AG09309 (cell line): Measurements from ENCODE around the gene TCF23.
"Not testable (repeated sequence)": the region's sequence is repeated elsewhere in the genome, so short reads cannot be mapped to it uniquely, and the experiment has no call there.

Source experiments
- DNase-seq: peaks from one replicate; pipeline ENCODE4 v3.0.0-alpha.2; 2010; ENCODE audit warnings: low read depth
- H3K4me3 ChIP-seq: 2 replicates; pipeline ENCODE4 v1.5.1; 2011; ENCODE audit warnings: mild to moderate bottlenecking, low read depth, low read length, moderate library complexity; ENCODE audit not compliant: control insufficient read depth
- TF ChIP-seq, protein P1 (sequence below): IDR thresholded peaks from 2 replicates; pipeline ENCODE4 v1.5.1; 2011; ENCODE audit warnings: mild to moderate bottlenecking, low read depth, low read length, inconsistent platforms; ENCODE audit not compliant: insufficient read depth, control insufficient read depth; ENCODE audit errors: missing control alignments

The TCF23 gene

DNA sequence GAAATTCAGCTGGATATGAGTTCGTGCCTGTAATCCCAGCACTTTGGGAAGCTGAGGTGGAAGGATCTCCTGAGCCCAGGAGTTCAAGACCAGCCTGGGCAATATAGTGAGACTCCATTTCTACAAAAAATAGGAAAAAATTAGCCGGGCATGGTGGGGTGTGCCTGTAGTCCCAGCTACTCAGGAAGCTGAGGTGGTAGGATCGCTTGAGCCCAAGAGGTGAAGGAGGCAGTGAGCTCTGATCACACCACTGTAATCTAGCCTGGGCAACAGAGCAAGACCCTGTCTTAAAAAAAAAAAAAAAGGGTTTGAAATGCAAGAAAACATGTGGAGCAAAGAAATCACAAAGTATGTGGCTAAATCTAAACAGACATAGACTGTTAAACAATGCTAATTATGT is 39.7 kb upstream of the TCF23 start:
- H3K4me3 ChIP-seq, result no peak overlapping the region
- TF ChIP-seq, protein P1, sequence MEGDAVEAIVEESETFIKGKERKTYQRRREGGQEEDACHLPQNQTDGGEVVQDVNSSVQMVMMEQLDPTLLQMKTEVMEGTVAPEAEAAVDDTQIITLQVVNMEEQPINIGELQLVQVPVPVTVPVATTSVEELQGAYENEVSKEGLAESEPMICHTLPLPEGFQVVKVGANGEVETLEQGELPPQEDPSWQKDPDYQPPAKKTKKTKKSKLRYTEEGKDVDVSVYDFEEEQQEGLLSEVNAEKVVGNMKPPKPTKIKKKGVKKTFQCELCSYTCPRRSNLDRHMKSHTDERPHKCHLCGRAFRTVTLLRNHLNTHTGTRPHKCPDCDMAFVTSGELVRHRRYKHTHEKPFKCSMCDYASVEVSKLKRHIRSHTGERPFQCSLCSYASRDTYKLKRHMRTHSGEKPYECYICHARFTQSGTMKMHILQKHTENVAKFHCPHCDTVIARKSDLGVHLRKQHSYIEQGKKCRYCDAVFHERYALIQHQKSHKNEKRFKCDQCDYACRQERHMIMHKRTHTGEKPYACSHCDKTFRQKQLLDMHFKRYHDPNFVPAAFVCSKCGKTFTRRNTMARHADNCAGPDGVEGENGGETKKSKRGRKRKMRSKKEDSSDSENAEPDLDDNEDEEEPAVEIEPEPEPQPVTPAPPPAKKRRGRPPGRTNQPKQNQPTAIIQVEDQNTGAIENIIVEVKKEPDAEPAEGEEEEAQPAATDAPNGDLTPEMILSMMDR, result no peak
- no peak for DNase-seq

DNA sequence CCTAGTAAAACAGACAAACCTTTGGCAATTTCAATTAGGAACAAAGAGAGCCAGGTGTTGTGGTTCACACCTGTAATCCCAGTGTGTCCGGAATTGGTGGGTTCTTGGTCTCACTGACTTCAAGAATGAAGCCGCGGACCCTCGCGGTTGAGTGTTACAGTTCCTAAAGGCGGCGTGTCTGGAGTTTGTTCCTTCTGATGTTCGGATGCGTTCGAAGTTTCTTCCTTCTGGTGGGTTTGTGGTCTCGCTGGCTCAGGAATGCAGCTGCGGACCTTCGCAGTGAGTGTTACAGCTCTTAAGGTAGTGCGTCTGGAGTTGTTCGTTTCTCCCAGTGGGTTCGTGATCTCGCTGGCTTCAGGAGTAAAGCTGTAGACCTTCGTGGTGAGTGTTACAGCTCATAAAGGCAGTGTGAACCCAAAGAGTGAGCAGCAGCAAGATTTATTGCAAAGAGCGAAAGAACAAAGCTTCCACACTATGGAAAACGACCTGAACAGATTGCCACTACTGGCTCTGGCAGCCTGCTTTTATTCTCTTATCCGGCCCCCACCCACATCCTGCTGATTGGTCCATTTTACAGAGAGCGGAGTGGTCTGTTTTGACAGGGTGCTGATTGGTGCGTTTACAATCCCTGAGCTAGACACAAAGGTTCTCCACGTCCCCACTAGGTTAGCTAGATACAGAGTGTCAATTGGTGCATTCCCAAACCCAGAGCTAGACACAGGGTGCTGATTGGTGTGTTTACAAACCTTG is 38.0 kb upstream of the TCF23 start:
- not testable (repeated sequence) for DNase-seq, H3K4me3 ChIP-seq

DNA sequence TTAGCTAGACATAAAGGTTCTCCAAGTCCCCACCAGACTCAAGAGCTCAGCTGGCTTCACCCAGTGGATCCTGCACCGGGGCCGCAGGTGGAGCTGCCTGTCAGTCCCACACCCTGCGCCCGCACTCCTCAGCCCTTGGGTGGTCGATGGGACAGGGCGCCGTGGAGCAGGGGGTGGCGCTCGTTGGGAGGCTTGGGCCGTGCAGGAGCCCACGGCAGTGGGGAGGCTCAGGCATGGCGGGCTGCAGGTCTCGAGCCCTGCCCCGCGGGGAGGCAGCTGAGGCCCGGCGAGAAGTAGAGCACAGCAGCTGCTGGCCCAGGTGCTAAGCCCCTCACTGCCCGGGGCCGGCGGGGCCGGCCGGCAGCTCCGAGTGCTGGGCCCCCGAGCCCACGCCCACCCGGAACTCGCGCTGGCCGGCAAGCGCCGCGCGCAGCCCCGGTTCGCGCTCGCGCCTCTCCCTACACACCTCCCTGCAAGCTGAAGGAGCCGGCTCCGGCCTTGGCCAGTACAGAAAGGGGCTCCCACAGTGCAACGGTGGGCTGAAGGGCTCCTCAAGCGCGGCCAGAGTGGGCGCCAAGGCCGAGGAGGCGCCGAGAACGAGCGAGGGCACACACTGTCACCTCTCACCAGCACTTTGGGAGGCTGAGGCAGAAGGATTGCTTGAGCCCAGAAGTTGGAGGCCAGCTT is 37.3 kb upstream of the TCF23 start:
- not testable (repeated sequence) for DNase-seq, H3K4me3 ChIP-seq

DNA sequence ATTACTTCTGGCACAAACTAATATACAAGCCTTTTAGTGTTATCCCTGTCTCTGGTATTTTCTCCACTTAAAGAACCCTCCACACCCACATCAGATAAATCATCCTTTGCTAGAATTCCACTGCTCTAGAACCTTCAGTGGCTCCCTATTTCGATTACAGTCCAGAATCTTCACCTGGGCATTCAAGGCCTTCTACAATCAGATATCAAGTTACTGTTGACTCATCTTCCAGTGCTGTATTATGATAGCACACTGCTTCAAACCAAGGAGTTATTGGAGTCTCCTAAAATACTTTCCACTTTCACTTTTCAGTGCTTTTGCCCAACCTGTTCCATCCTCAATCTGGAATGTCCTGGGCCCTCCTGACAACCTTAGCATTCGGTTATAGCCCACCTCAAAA is 33.3 kb upstream of the TCF23 start:
- TF ChIP-seq, protein P1, result no peak
- H3K4me3 ChIP-seq, result no peak overlapping the region
- no peak for DNase-seq

DNA sequence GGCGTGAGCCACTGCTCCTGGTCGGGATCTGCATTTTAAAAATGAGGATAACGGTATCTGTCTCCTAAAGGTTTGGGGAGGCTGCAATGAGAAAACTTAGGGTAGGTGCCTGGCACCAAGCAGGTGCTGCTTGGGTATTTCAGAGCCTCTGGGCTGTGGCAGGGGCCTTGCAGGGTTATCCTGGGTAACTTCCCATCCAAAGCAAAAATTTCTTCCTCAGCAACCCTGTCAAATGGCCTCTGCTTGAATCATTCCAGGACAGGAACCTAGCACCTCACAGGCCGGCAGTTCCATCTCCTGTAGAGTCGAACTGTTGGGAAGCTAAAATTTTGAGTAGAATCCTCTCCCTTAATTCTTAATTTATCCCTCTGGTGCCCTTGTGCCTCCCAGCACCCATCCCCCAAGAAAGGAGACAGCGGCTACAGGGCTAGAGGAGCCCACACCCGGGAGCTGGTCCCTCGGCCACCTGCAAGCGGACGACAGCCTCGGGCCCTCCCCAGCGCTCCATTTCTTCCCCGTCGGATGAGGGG is 30.7 kb upstream of the TCF23 start:
- H3K4me3 ChIP-seq, result peak overlapping the region; percentile 47
- TF ChIP-seq, protein P1, result no peak
- no peak for DNase-seq

DNA sequence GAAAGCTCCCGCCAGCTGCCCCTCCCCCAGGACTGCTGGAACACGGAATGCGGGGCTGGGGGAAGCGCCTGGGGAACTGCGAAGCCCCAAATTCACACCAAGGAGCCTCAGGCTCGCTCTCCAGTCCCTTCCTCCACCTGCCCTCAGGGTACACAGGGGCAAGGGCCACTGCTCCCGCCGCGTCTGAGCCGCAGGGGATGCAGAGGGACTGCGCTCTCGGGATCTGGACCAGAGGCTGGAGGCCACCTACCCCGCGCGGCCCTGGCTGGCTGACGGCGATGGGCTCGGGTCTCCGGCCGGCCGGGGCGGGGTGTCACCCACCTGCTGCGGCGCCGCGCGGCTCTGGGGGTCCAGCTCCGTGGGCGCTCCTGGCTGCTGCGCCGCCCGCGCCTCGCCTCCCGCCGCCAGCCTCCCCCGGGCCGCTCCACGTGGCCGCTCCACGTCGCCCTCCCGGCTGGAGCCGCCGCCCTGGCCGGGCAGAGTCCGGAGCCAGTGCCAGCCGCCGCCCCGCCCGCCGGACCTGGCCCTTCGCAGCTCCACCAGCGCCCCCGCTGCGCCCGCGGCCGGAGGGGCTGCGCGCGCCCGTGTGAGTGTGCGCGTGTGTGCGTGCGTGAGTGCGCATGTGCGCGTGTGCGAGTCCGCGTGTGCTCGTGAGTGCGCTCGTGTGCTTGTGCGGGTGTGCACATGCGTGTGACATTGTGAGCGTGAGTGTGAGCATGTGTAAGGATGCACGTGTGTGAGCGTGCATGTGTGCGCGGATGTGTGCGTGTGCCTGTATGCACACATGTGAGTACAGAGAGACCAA is 30.1 kb upstream of the TCF23 start, which contains the start of gene CGREF1:
CGREF1 (minus strand) TSS at position 604 of the 805 bp plus-strand sequence. CDS start 14,762 bp downstream, outside the sequence.
- DNase-seq, result no peak
- peak within 1 kb of the TSS; percentile 47 for H3K4me3 ChIP-seq
- TF ChIP-seq, protein P1, result no peak

DNA sequence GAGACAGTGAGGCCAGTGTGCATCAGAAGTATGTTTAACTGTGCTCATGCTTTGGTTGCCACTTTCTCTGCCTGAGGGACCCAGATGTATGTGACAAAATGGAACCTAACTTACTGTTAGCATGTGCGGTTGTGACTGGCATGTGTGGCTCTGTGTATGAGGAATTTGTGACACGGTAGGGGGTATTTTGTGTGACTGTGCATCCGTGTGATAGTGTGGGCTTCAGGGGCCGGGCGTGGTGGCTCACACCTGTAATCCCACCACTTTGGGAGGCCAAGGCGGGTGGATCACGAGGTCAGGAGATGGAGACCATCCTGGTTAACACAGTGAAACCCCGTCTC is 29.5 kb upstream of the TCF23 start:
- DNase-seq, result not testable (repeated sequence)
- H3K4me3 ChIP-seq, result peak overlapping the region; percentile 30; the same call in 1 of the 2 replicates

DNA sequence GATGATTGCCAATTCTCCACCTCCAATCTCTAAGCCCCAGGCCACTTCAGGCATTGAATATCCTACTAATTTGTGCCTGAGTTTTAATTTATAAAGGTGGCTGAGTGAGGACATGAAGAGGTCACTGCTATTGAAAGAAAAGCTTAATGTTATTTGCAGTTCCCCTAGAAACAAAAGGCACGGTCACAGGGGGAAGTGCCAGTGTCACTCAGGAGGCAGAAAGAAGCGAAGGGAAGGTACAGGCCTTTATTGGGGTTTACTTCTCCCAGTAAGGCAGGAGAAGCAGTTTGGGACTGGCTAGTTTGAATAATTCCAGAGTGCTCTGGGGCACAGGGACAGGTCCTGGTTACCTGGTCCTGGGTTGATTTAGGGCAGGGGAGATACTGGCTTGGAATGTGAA is 26.9 kb upstream of the TCF23 start:
- TF ChIP-seq, protein P1, result no peak
- DNase-seq, result no peak
- no peak overlapping the region for H3K4me3 ChIP-seq
